Mammary epithelial cell (primary cell): Measurements from ENCODE around the gene CACNG5.

Source experiments
- EZH2 ChIP-seq: IDR thresholded peaks from 2 replicates; pipeline ENCODE4 v1.6.1; 2012; ENCODE audit warnings: low read length, inconsistent platforms, borderline replicate concordance
- TF ChIP-seq, protein P1 (sequence below), 2 donors: IDR thresholded peaks in 1 of 2; conservative IDR thresholded peaks in 1 of 2; 2 replicates each; pipeline ENCODE4 v1.5.1; 2011 to 2012; ENCODE audit warnings: inconsistent platforms in 2 of 2, low read length in 2 of 2, mild to moderate bottlenecking in 2 of 2, control low read depth in 1 of 2, low read depth in 1 of 2; ENCODE audit not compliant: insufficient read depth in 1 of 2; ENCODE audit errors: extremely low read depth in 1 of 2

DNA sequence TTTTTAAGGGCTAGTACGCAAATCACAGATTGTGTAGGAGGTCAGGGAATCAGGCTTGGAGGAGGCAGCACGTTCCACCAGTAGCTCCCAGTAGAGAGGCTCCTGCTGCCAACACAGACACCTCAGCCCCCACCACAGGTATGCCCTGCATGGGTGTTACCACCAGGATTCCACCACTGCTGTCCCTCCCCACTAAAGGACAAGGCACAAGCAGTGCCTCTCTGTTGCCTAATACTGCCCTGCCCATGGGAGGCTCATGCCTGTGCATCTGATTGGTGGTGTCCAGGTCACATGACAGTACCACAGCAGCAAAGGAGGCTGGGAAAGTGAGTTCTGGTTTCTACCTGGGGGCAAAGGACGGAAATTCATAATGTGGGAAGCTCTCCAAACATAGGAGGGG, 96.0 kb downstream of the CACNG5 start:
- TF ChIP-seq, protein P1, sequence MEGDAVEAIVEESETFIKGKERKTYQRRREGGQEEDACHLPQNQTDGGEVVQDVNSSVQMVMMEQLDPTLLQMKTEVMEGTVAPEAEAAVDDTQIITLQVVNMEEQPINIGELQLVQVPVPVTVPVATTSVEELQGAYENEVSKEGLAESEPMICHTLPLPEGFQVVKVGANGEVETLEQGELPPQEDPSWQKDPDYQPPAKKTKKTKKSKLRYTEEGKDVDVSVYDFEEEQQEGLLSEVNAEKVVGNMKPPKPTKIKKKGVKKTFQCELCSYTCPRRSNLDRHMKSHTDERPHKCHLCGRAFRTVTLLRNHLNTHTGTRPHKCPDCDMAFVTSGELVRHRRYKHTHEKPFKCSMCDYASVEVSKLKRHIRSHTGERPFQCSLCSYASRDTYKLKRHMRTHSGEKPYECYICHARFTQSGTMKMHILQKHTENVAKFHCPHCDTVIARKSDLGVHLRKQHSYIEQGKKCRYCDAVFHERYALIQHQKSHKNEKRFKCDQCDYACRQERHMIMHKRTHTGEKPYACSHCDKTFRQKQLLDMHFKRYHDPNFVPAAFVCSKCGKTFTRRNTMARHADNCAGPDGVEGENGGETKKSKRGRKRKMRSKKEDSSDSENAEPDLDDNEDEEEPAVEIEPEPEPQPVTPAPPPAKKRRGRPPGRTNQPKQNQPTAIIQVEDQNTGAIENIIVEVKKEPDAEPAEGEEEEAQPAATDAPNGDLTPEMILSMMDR (conservative IDR thresholded peaks at IDR 0.05 in 1 of 2, IDR thresholded peaks at IDR 0.05 in 1 of 2; ENCODE audit: extremely low read depth in 1 of 2, insufficient read depth in 1 of 2, low read depth in 1 of 2, low read length in 2 of 2) = no peak
- TF ChIP-seq EZH2 = no peak
